ENCODE results near the gene ZHX3. TPM values are rescaled to one million over a fixed set of nuclear protein-coding genes. Genes with fewer than 3 reads are reported as not detected.

Gene ZHX3
- polyA plus RNA-seq, 6 donors from 2014 or later: 3.8 to 27.8 (median 11.9) TPM

- peaks cover 5 to 6% of the 10 kb centered on the region in 2 donors for H3K36me3 Mint-ChIP-seq
- H3K9me3 Mint-ChIP-seq: no peaks in the 10 kb centered on the region
- H3K4me1 Mint-ChIP-seq: peaks cover 8 to 17% (median 12%) of the 10 kb centered on the region in 3 donors
- H3K27ac Mint-ChIP-seq: no peak overlapping the region
- ATAC-seq (ENCODE audit: low read depth in 2 of 2) (no peak), DNase-seq (no peak)
- H3K27me3 Mint-ChIP-seq: peaks cover 0 to 4% (median 0%) of the 10 kb centered on the region in 3 donors
- no peak overlapping the region for H3K4me3 Mint-ChIP-seq
These were observed 92.4 kb downstream of the ZHX3 start for GRCh38 chr20:41225091-41225490.

GRCh38 chr20:41224281-41224680 lies 93.2 kb downstream of the ZHX3 start:
- H3K9me3 Mint-ChIP-seq: no peaks in the 10 kb centered on the region
- H3K27ac Mint-ChIP-seq: peak overlapping the region in 1 of 6 donors; percentile 20
- H3K4me1 Mint-ChIP-seq: peaks cover 8 to 17% (median 12%) of the 10 kb centered on the region in 3 donors
- ATAC-seq (ENCODE audit: low read depth in 2 of 2) (no peak), DNase-seq (no peak)
- H3K4me3 Mint-ChIP-seq: no peak overlapping the region
- H3K27me3 Mint-ChIP-seq: peaks cover 0 to 4% (median 0%) of the 10 kb centered on the region in 3 donors
- peaks cover 5 to 6% of the 10 kb centered on the region in 2 donors for H3K36me3 Mint-ChIP-seq

GRCh38 chr20:41223112-41223511 lies 94.4 kb downstream of the ZHX3 start:
- Mint-ChIP-seq H3K27me3 (peaks cover 0 to 4% (median 0%) of the 10 kb centered on the region in 3 donors), H3K36me3 (peaks cover 5 to 6% of the 10 kb centered on the region in 2 donors), H3K4me3 (no peak overlapping the region), H3K4me1 (peaks cover 4 to 15% (median 8%) of the 10 kb centered on the region in 3 donors), H3K9me3 (no peaks in the 10 kb centered on the region), H3K27ac (no peak overlapping the region)
- ATAC-seq (ENCODE audit: low read depth in 2 of 2) (no peak), DNase-seq (no peak)

- Mint-ChIP-seq H3K4me3 (no peak overlapping the region), H3K27ac (no peak overlapping the region), H3K4me1 (peaks cover 4 to 11% (median 4%) of the 10 kb centered on the region in 3 donors), H3K27me3 (peaks cover 0 to 4% (median 0%) of the 10 kb centered on the region in 3 donors), H3K36me3 (peaks cover 5 to 6% of the 10 kb centered on the region in 2 donors), H3K9me3 (no peaks in the 10 kb centered on the region)
- ATAC-seq (ENCODE audit: low read depth in 2 of 2): no peak
- DNase-seq: no peak
These were observed 94.8 kb downstream of the ZHX3 start for GRCh38 chr20:41222703-41223102.

GRCh38 chr20:41222296-41222695 lies 95.2 kb downstream of the ZHX3 start:
- Mint-ChIP-seq H3K4me3 (no peak overlapping the region), H3K27me3 (peaks cover 0 to 4% (median 0%) of the 10 kb centered on the region in 3 donors), H3K27ac (peak overlapping the region in 1 of 6 donors; percentile 55), H3K36me3 (peaks cover 5 to 6% of the 10 kb centered on the region in 2 donors), H3K4me1 (peaks cover 4 to 11% (median 4%) of the 10 kb centered on the region in 3 donors), H3K9me3 (no peaks in the 10 kb centered on the region)
- ATAC-seq (ENCODE audit: low read depth in 2 of 2): no peak
- no peak for DNase-seq

GRCh38 chr20:41221614-41222218 lies 95.8 kb downstream of the ZHX3 start:
- DNase-seq (no peak), ATAC-seq (ENCODE audit: low read depth in 2 of 2) (no peak)
- Mint-ChIP-seq H3K27me3 (peaks cover 0 to 4% (median 0%) of the 10 kb centered on the region in 3 donors), H3K36me3 (peaks cover 5% of the 10 kb centered on the region in 2 donors), H3K4me1 (peaks cover 4 to 11% (median 4%) of the 10 kb centered on the region in 3 donors), H3K9me3 (no peaks in the 10 kb centered on the region), H3K27ac (no peak overlapping the region), H3K4me3 (no peak overlapping the region)

- Mint-ChIP-seq H3K4me3 (no peak overlapping the region), H3K36me3 (peaks cover 0 to 5% of the 10 kb centered on the region in 2 donors), H3K27ac (no peak overlapping the region), H3K9me3 (no peaks in the 10 kb centered on the region), H3K27me3 (peaks cover 0 to 4% (median 0%) of the 10 kb centered on the region in 3 donors), H3K4me1 (peaks cover 4 to 10% (median 4%) of the 10 kb centered on the region in 3 donors)
- DNase-seq (no peak), ATAC-seq (ENCODE audit: low read depth in 2 of 2) (no peak)
These were observed 97.7 kb downstream of the ZHX3 start for GRCh38 chr20:41219824-41220223.

- no peak for DNase-seq
- no peak overlapping the region for H3K4me3 Mint-ChIP-seq
- H3K9me3 Mint-ChIP-seq: no peaks in the 10 kb centered on the region
- peaks cover 0 to 5% of the 10 kb centered on the region in 2 donors for H3K36me3 Mint-ChIP-seq
- no peak overlapping the region for H3K27ac Mint-ChIP-seq
- peaks cover 0 to 4% (median 0%) of the 10 kb centered on the region in 3 donors for H3K27me3 Mint-ChIP-seq
- peaks cover 0 to under 1% (median 0%) of the 10 kb centered on the region in 3 donors for H3K4me1 Mint-ChIP-seq
- no peak for ATAC-seq (ENCODE audit: low read depth in 2 of 2)
These were observed 99.1 kb downstream of the ZHX3 start for GRCh38 chr20:41218466-41218865.

GRCh38 chr20:41217422-41217821 lies 100.1 kb downstream of the ZHX3 start:
- no peak overlapping the region for H3K4me3 Mint-ChIP-seq
- H3K4me1 Mint-ChIP-seq: peaks cover 0 to 4% (median 0%) of the 10 kb centered on the region in 3 donors
- no peaks in the 10 kb centered on the region for H3K9me3 Mint-ChIP-seq
- H3K27ac Mint-ChIP-seq: peak overlapping the region in 1 of 6 donors; percentile 2
- peaks cover 0 to 5% of the 10 kb centered on the region in 2 donors for H3K36me3 Mint-ChIP-seq
- no peak for DNase-seq
- H3K27me3 Mint-ChIP-seq: peaks cover 0 to 4% (median 0%) of the 10 kb centered on the region in 3 donors
- ATAC-seq (ENCODE audit: low read depth in 2 of 2): no peak

- Mint-ChIP-seq H3K36me3 (no peaks in the 10 kb centered on the region), H3K27ac (peak overlapping the region in 1 of 6 donors; percentile 86), H3K4me3 (no peak overlapping the region), H3K27me3 (no peaks in the 10 kb centered on the region), H3K4me1 (peaks cover 0 to 4% (median 0%) of the 10 kb centered on the region in 3 donors), H3K9me3 (peaks cover 0 to 4% (median 0%) of the 10 kb centered on the region in 7 donors)
- ATAC-seq (ENCODE audit: low read depth in 2 of 2): no peak
- no peak for DNase-seq
These were observed 102.9 kb downstream of the ZHX3 start for GRCh38 chr20:41214666-41215065.

GRCh38 chr20:41214202-41214601 lies 103.3 kb downstream of the ZHX3 start:
- Mint-ChIP-seq H3K27ac (no peak overlapping the region), H3K4me1 (peaks cover 0 to 4% (median 0%) of the 10 kb centered on the region in 3 donors), H3K36me3 (no peaks in the 10 kb centered on the region), H3K9me3 (peaks cover 0 to 4% (median 0%) of the 10 kb centered on the region in 7 donors), H3K27me3 (no peaks in the 10 kb centered on the region), H3K4me3 (no peak overlapping the region)
- ATAC-seq (ENCODE audit: low read depth in 2 of 2) (no peak), DNase-seq (no peak)

GRCh38 chr20:41213150-41213820 lies 104.2 kb downstream of the ZHX3 start:
- no peaks in the 10 kb centered on the region for H3K36me3 Mint-ChIP-seq
- H3K27ac Mint-ChIP-seq: peak overlapping the region in 1 of 6 donors; percentile 65
- ATAC-seq (ENCODE audit: low read depth in 2 of 2) (no peak), DNase-seq (no peak)
- H3K4me1 Mint-ChIP-seq: peaks cover 0 to 4% (median 0%) of the 10 kb centered on the region in 3 donors
- no peaks in the 10 kb centered on the region for H3K27me3 Mint-ChIP-seq
- H3K4me3 Mint-ChIP-seq: no peak overlapping the region
- H3K9me3 Mint-ChIP-seq: peaks cover 0 to 4% (median 0%) of the 10 kb centered on the region in 7 donors

GRCh38 chr20:41205313-41205712 lies 112.2 kb downstream of the ZHX3 start:
- no peak for ATAC-seq (ENCODE audit: low read depth in 2 of 2)

More at GRCh38 chr20:41205313-41205712, 112.2 kb downstream of the ZHX3 start:
- Mint-ChIP-seq H3K36me3 (peaks cover 16 to 21% of the 10 kb centered on the region in 2 donors), H3K27me3 (peaks cover 0 to 5% (median 0%) of the 10 kb centered on the region in 3 donors), H3K9me3 (peaks cover 0 to 8% (median 2%) of the 10 kb centered on the region in 7 donors), H3K4me1 (peaks cover 5 to 18% (median 14%) of the 10 kb centered on the region in 3 donors), H3K27ac (peak overlapping the region in 1 of 6 donors; percentile 54), H3K4me3 (no peak overlapping the region)
- no peak for DNase-seq

Measured in naive B cell (primary cell).